Smooth muscle cell (in vitro differentiated cells): Measurements from ENCODE around the gene ATRN. TPM values are rescaled to one million over a fixed set of nuclear protein-coding genes. Genes with fewer than 3 reads are reported as not detected.
A peak's percentile ranks its signal among the peaks of the same experiment; 100 is the strongest.

ENCODE experiments used
- DNase-seq: peaks from one replicate; lab custom pipeline; 2025; ENCODE audit not compliant: unreplicated experiment; lab: John Stamatoyannopoulos, UW
- H2AFZ ChIP-seq: fragments of 200-600 bp; sonication (generic); 2 replicates; pipeline ENCODE4 v1.6.0; 2016; ENCODE audit warnings: antibody characterized with exemption, low read depth, mild to moderate bottlenecking
- H3F3A ChIP-seq: fragments of 200-600 bp; sonication (generic); 2 replicates; pipeline ENCODE4 v1.6.0; 2017; ENCODE audit warnings: antibody characterized with exemption, low read depth
- H3K27ac ChIP-seq: fragments of 200-600 bp; sonication (generic); 2 replicates; pipeline ENCODE4 v1.5.1; 2016; ENCODE audit warnings: low read depth, mild to moderate bottlenecking
- H3K27me3 ChIP-seq: fragments of 200-600 bp; sonication (generic); 2 replicates; pipeline ENCODE4 v1.6.1; 2016; ENCODE audit warnings: low read depth, mild to moderate bottlenecking
- H3K36me3 ChIP-seq: fragments of 200-600 bp; sonication (generic); 2 replicates; pipeline ENCODE4 v1.5.1; 2016; ENCODE audit warnings: low read depth
- H3K4me1 ChIP-seq: fragments of 200-600 bp; sonication (generic); 2 replicates; pipeline ENCODE4 v1.5.1; 2016; ENCODE audit warnings: low read depth
- H3K4me2 ChIP-seq: fragments of 200-600 bp; sonication (generic); 2 replicates; pipeline ENCODE4 v1.6.0; 2016; ENCODE audit warnings: mild to moderate bottlenecking
- H3K4me3 ChIP-seq: fragments of 200-600 bp; sonication (generic); 2 replicates; pipeline ENCODE4 v1.5.1; 2016; ENCODE audit warnings: mild to moderate bottlenecking
- H3K79me2 ChIP-seq: fragments of 200-600 bp; sonication (generic); 2 replicates; pipeline ENCODE4 v1.6.0; 2016; ENCODE audit warnings: low read depth, mild to moderate bottlenecking
- H3K9ac ChIP-seq: fragments of 200-600 bp; sonication (generic); 2 replicates; pipeline ENCODE4 v1.6.0; 2016; ENCODE audit warnings: low read depth
- H3K9me3 ChIP-seq: fragments of 200-600 bp; sonication (generic); replicated peaks from 2 replicates; pipeline ENCODE4 v1.5.1; 2016; ENCODE audit warnings: low read depth
- H4K20me1 ChIP-seq: fragments of 200-600 bp; sonication (generic); 2 replicates; pipeline ENCODE4 v1.6.0; 2016; ENCODE audit warnings: low read depth
- CTCF ChIP-seq: fragments of 200-600 bp; sonication (generic); IDR thresholded peaks from 2 replicates; pipeline ENCODE4 v1.5.1; 2017; ENCODE audit warnings: borderline replicate concordance, mild to moderate bottlenecking, antibody characterized with exemption; ENCODE audit not compliant: insufficient read depth, poor library complexity, severe bottlenecking
- WGBS: methylation state at CpG from one replicate; pipeline ENCODE4 v1.1.7; 2016; ENCODE audit warnings: low lambda C conversion rate; 5-methylcytosine and 5-hydroxymethylcytosine counted together
- polyA plus RNA-seq: library from polyadenylated mRNA; unstranded; fragments of >200 nt; fragmentation: Nextera tagmentation; extraction: Ambion mirVana; gene quantifications from 2 replicates; pipeline ENCODE4 v1.2.1, GENCODE V29; 2016
- total RNA-seq: library from RNA; depleted of rRNA; stranded (reverse); fragments of >200 nt; gene quantifications from 2 replicates; pipeline ENCODE4 v1.2.3, GENCODE V29; 2014

The ATRN gene
- total and polyA plus RNA-seq, 2 experiments from 2014 or later, result 17.9 to 44.0 TPM

DNA sequence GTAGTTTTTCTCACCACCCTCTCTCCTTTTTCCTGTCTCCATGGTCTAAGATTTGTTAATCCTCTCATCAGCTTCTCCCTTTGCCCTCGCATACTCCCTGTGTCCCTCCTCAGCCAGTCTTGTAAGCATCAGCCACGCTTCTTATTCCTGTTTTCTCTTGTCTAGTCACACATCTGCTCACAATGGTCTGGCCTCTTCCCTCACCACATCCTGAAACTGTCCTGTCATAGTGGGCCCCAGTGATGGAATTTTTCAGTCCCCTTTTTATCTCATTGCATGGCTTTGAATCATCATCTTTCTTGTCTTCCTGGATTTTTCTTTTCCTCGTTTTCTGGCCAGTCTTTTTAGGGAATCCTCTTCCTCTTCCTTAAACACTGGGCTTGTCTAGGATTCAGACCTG is 135.2 kb downstream of the ATRN start:
- H3K4me2 ChIP-seq, result no peak overlapping the region
- DNase-seq, result no peak
- 62% methylated on average over 3 of the region's 3 CpGs for WGBS
- no peaks in the 10 kb centered on the region for H3F3A ChIP-seq
- H3K4me1 ChIP-seq, result no peaks in the 10 kb centered on the region
- H3K9me3 ChIP-seq, result no peaks in the 10 kb centered on the region
- H3K9ac ChIP-seq, result no peak overlapping the region
- H3K79me2 ChIP-seq, result no peaks in the 10 kb centered on the region
- H3K27ac ChIP-seq, result peak overlapping the region; percentile 25
- no peaks in the 10 kb centered on the region for H3K27me3 ChIP-seq
- no peaks in the 10 kb centered on the region for H4K20me1 ChIP-seq
- H3K36me3 ChIP-seq, result no peaks in the 10 kb centered on the region
- H3K4me3 ChIP-seq, result no peak overlapping the region
- H2AFZ ChIP-seq, result no peak overlapping the region
- no peak for TF ChIP-seq CTCF

DNA sequence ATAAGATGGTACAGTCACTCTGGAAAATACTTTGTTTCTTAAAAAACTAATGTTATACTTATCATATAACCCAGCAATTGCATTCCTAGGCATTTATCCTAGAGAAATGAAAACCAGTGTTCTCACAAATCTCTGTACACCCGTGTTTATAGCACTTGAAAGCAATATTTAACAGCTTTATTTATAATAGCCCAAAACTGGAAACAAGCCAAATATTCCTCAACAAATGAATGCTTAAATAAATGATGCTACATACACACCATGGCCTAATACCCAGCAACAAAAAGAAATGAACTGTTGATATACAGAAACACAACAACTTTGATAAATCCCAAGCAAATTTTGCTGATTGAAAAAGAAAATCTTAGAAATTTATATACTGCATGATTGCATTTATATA is 141.1 kb downstream of the ATRN start:
- no peak for TF ChIP-seq CTCF
- H3K9me3 ChIP-seq, result no peaks in the 10 kb centered on the region
- 91% methylated on average over 1 of the region's 1 CpG for WGBS
- H4K20me1 ChIP-seq, result no peaks in the 10 kb centered on the region
- no peak overlapping the region for H3K4me3 ChIP-seq
- no peak overlapping the region for H2AFZ ChIP-seq
- no peak overlapping the region for H3K27ac ChIP-seq
- H3F3A ChIP-seq, result no peaks in the 10 kb centered on the region
- no peaks in the 10 kb centered on the region for H3K36me3 ChIP-seq
- no peaks in the 10 kb centered on the region for H3K79me2 ChIP-seq
- DNase-seq, result no peak
- H3K4me2 ChIP-seq, result no peak overlapping the region
- no peaks in the 10 kb centered on the region for H3K4me1 ChIP-seq
- H3K27me3 ChIP-seq, result no peaks in the 10 kb centered on the region
- H3K9ac ChIP-seq, result no peak overlapping the region

DNA sequence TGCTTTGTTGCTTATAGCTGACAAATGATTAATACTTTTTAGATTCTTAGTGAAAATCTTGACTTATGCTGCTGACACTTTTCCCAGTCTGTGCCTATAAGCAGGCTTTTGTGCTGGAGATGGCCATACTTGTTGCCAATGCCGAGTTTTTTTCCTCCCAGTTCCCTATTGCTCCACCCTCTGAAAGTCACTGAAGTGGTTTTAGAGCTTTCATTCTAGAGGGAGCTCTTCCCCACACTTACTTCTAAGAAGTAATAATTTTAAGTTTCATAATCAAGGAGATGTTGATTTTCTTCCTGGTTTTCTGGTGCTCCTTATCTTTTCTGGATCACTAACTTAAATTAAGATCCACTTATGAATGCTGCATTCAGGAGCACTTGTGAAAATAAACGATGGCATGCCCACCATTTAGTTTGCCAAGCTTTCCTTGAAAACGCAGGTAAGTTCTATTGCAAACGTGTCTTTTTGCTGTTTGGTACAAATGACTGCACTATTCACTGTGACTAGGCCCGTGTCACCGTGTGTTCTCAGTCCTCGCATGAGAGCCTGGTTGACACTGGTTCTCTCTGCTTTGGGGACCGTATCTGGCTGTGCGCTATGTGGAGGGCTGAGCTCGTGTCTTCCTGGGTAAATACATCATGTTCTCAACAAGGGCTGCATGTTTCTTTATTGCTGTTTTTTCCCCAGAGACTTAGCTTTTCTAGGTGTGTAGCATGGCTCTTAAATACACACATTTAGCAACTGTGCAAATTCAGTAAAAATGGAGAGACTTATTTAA is 142.2 kb downstream of the ATRN start:
- Histone ChIP-seq H3K79me2 (no peaks in the 10 kb centered on the region), H3K4me2 (no peak overlapping the region), H3K27me3 (no peaks in the 10 kb centered on the region), H3F3A (no peaks in the 10 kb centered on the region), H3K4me1 (no peaks in the 10 kb centered on the region), H3K36me3 (no peaks in the 10 kb centered on the region), H4K20me1 (no peaks in the 10 kb centered on the region), H2AFZ (no peak overlapping the region), H3K9me3 (no peaks in the 10 kb centered on the region), H3K9ac (no peak overlapping the region), H3K4me3 (no peak overlapping the region), H3K27ac (no peak overlapping the region)
- WGBS, result 91% methylated on average over 10 of the region's 10 CpGs
- no peak for DNase-seq
- TF ChIP-seq CTCF, result no peak
